SHP77 (cell line): Measurements from ENCODE around the gene TLNRD1.
A peak's percentile ranks its signal among the peaks of the same experiment; 100 is the strongest.

Source experiments
- DNase-seq, 2 experiments: peaks; one replicate each; lab custom pipeline; 2025; lab: John Stamatoyannopoulos, UW

Gene TLNRD1

GRCh38 chr15:81026836-81027599, 26.3 kb downstream of the TLNRD1 start:
- no peak for DNase-seq

GRCh38 chr15:81029414-81030300, 28.9 kb downstream of the TLNRD1 start:
- DNase-seq: no peak

- DNase-seq: no peak
Observed at GRCh38 chr15:81030301-81030750, 29.6 kb downstream of the TLNRD1 start.

GRCh38 chr15:81031203-81031602, 30.5 kb downstream of the TLNRD1 start:
- DNase-seq: no peak

- no peak for DNase-seq
Observed at GRCh38 chr15:81032355-81032754, 31.6 kb downstream of the TLNRD1 start.

- DNase-seq: no peak
Observed at GRCh38 chr15:81032818-81033217, 32.1 kb downstream of the TLNRD1 start.

- no peak for DNase-seq
Observed at GRCh38 chr15:81033508-81033907, 32.8 kb downstream of the TLNRD1 start.

- DNase-seq: no peak
Observed at GRCh38 chr15:81037952-81038743, 37.4 kb downstream of the TLNRD1 start.

GRCh38 chr15:81038975-81039607, 38.4 kb downstream of the TLNRD1 start:
- no peak for DNase-seq

GRCh38 chr15:81040757-81041156, 40.0 kb downstream of the TLNRD1 start:
- no peak for DNase-seq

GRCh38 chr15:81043281-81043934, 42.7 kb downstream of the TLNRD1 start:
- DNase-seq: no peak

GRCh38 chr15:81043935-81044575, 43.3 kb downstream of the TLNRD1 start:
- DNase-seq: no peak

- DNase-seq: no peak
Observed at GRCh38 chr15:81046290-81046689, 45.6 kb downstream of the TLNRD1 start.

- DNase-seq: no peak
Observed at GRCh38 chr15:81047928-81048327, 47.2 kb downstream of the TLNRD1 start.

- DNase-seq: peak; percentile 9 to 14
Observed at GRCh38 chr15:81049835-81050234, 49.1 kb downstream of the TLNRD1 start.

- no peak for DNase-seq
Observed at GRCh38 chr15:81050259-81050658, 49.5 kb downstream of the TLNRD1 start.

GRCh38 chr15:81050805-81051204, 50.1 kb downstream of the TLNRD1 start:
- no peak for DNase-seq

- DNase-seq: no peak
Observed at GRCh38 chr15:81052046-81052445, 51.3 kb downstream of the TLNRD1 start.

GRCh38 chr15:81053621-81054020, 52.9 kb downstream of the TLNRD1 start:
- no peak for DNase-seq

- DNase-seq: no peak
Observed at GRCh38 chr15:81054236-81054635, 53.5 kb downstream of the TLNRD1 start.
